Hepatocyte (in vitro differentiated cells): ENCODE measurements around the gene GHR. TPM values are rescaled to one million over a fixed set of nuclear protein-coding genes. Genes with fewer than 3 reads are reported as not detected.

ENCODE experiments used
- DNase-seq: peaks from one replicate; pipeline ENCODE4 v3.0.0-alpha.2; 2016; ENCODE audit warnings: low spot score
- H2AFZ ChIP-seq: fragments of 200-600 bp; sonication (generic); 2 replicates; pipeline ENCODE4 v1.6.0; 2016; ENCODE audit warnings: antibody characterized with exemption, mild to moderate bottlenecking
- H3K27ac ChIP-seq: fragments of 200-600 bp; sonication (generic); 2 replicates; pipeline ENCODE4 v1.5.1; 2016; ENCODE audit warnings: mild to moderate bottlenecking
- H3K27me3 ChIP-seq: fragments of 200-600 bp; sonication (generic); 2 replicates; pipeline ENCODE4 v1.6.1; 2016
- H3K36me3 ChIP-seq: fragments of 200-600 bp; sonication (generic); replicated peaks from 2 replicates; pipeline ENCODE4 v1.5.1; 2016; ENCODE audit warnings: low read depth; ENCODE audit not compliant: insufficient read depth
- H3K4me1 ChIP-seq: fragments of 200-600 bp; sonication (generic); 2 replicates; pipeline ENCODE4 v1.5.1; 2016; ENCODE audit warnings: mild to moderate bottlenecking, moderate library complexity; ENCODE audit not compliant: insufficient read depth
- H3K4me2 ChIP-seq: fragments of 200-600 bp; sonication (generic); 2 replicates; pipeline ENCODE4 v1.6.0; 2016
- H3K4me3 ChIP-seq: fragments of 200-600 bp; sonication (generic); 2 replicates; pipeline ENCODE4 v1.5.1; 2016; ENCODE audit warnings: mild to moderate bottlenecking
- H3K79me2 ChIP-seq: fragments of 200-600 bp; sonication (generic); 2 replicates; pipeline ENCODE4 v1.6.0; 2017; ENCODE audit warnings: mild to moderate bottlenecking
- H3K9me2 ChIP-seq: fragments of 200-600 bp; sonication (generic); replicated peaks from 2 replicates; pipeline ENCODE4 v1.6.0; 2017; ENCODE audit warnings: mild to moderate bottlenecking; ENCODE audit not compliant: insufficient read depth
- H3K9me3 ChIP-seq: fragments of 200-600 bp; sonication (generic); 2 replicates; pipeline ENCODE4 v1.5.1; 2016; ENCODE audit warnings: low read depth, mild to moderate bottlenecking
- H4K20me1 ChIP-seq: fragments of 200-600 bp; sonication (generic); 2 replicates; pipeline ENCODE4 v1.6.0; 2016; ENCODE audit warnings: mild to moderate bottlenecking; ENCODE audit not compliant: insufficient read depth, poor library complexity, severe bottlenecking
- CTCF ChIP-seq: fragments of 200-600 bp; sonication (generic); IDR thresholded peaks from 2 replicates; pipeline ENCODE4 v1.5.1; 2016; ENCODE audit warnings: antibody characterized with exemption, mild to moderate bottlenecking; ENCODE audit not compliant: poor library complexity
- EZH2 ChIP-seq: fragments of 200-600 bp; sonication (generic); IDR thresholded peaks from 2 replicates; pipeline ENCODE4 v1.6.1; 2016; ENCODE audit warnings: antibody characterized with exemption, mild to moderate bottlenecking, borderline replicate concordance
- EZH2phosphoT487 ChIP-seq: fragments of 200-600 bp; sonication (generic); IDR thresholded peaks from one replicate; pipeline ENCODE4 v1.6.1; 2018; ENCODE audit warnings: antibody characterized with exemption, mild to moderate bottlenecking, low read depth, moderate library complexity; ENCODE audit not compliant: unreplicated experiment, severe bottlenecking
- WGBS: methylation state at CpG from one replicate; pipeline ENCODE4 v1.1.6; 2016; ENCODE audit warnings: low lambda C conversion rate; ENCODE audit errors: missing lambda C conversion rate; 5-methylcytosine and 5-hydroxymethylcytosine counted together
- polyA plus RNA-seq: library from polyadenylated mRNA; unstranded; fragments of >200 nt; fragmentation: Nextera tagmentation; extraction: Ambion mirVana; gene quantifications from 2 replicates; pipeline ENCODE4 v1.2.1, GENCODE V29; 2016
- total RNA-seq: library from RNA; depleted of rRNA; stranded (reverse); fragments of >200 nt; gene quantifications from 2 replicates; pipeline ENCODE4 v1.2.3, GENCODE V29; 2014

The GHR gene
- total and polyA plus RNA-seq, 2 experiments from 2014 or later = 14.4 to 24.3 TPM

DNA sequence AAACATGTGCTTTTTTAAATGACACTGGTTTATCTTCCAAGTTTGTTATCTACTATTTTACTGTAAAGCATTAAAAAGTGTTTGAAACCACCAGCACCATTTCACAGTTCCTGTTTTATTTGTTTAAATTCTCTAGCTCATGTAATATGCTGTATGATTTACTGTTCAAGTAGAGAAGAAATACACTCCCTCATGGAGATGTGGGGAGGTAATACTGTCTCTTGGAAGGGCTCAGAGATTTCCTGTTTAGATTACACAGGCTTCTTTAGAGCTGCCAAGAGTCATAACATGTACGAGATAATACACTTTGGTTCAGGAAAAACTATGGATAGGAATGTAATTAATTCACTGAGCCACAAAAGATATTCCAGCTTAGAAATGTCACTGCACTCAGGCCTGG lies 198.4 kb downstream of the GHR start:
- H4K20me1 ChIP-seq = no peaks in the 10 kb centered on the region
- peaks cover 9% of the 10 kb centered on the region for H3K4me1 ChIP-seq
- DNase-seq = no peak
- no peaks in the 10 kb centered on the region for H3K9me3 ChIP-seq
- H3K36me3 ChIP-seq = no peaks in the 10 kb centered on the region
- TF ChIP-seq EZH2phosphoT487 (no peak), CTCF (no peak), EZH2 (no peak)
- H3K27ac ChIP-seq = no peak overlapping the region
- H3K9me2 ChIP-seq = no peaks in the 10 kb centered on the region
- no peak overlapping the region for H3K4me2 ChIP-seq
- H3K27me3 ChIP-seq = no peaks in the 10 kb centered on the region
- no peak overlapping the region for H3K4me3 ChIP-seq
- H3K79me2 ChIP-seq = peaks cover 2% of the 10 kb centered on the region
- 57% methylated on average over 1 of the region's 1 CpG for WGBS
- H2AFZ ChIP-seq = no peak overlapping the region

DNA sequence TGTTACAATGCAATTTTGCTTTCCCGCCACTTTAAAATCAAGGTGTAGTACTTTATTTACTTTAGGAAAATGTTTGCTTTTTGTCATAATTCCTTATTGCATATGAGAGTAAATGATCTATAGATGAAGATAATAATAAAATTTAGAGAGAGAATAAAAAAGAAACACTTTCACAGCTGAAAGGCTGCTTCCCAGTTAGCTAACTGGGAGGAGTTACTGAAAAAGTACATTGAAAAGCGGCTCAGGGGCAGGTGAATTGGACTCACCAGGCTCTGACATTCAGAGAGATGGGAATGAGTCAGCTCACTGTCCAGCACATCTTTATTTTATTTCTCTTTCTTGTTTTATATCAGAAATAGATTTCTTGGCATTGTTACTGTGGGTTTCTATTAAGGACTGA lies 201.7 kb downstream of the GHR start:
- Histone ChIP-seq H3K4me3 (no peak overlapping the region), H3K36me3 (no peaks in the 10 kb centered on the region), H2AFZ (no peak overlapping the region), H3K9me3 (no peaks in the 10 kb centered on the region), H3K9me2 (no peaks in the 10 kb centered on the region), H3K27me3 (no peaks in the 10 kb centered on the region), H3K4me2 (no peak overlapping the region), H3K27ac (no peak overlapping the region), H4K20me1 (no peaks in the 10 kb centered on the region), H3K4me1 (peaks cover 9% of the 10 kb centered on the region), H3K79me2 (peaks cover 2% of the 10 kb centered on the region)
- no peak for DNase-seq
- 94% methylated on average over 2 of the region's 2 CpGs for WGBS
- no peak for TF ChIP-seq CTCF
- no peak for TF ChIP-seq EZH2phosphoT487
- no peak for TF ChIP-seq EZH2

DNA sequence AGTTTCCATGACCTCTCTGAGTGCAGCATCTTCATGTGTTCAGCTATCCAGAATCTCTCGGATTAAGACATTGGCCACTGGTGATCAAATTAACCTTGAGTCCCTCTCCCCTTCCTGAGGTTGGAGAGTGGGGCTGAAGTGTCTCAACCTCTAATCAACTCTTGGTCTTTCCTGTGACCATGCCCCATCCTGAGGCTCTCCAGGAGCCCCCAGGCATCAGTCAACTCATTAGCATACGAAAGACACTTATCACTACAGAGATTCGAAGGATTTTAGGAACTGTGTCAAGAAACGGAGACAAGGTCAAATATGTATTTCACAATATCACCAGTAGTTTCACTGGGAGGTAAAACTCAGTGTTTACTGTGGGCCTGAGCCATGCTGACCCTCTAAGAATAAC lies 203.2 kb downstream of the GHR start:
- TF ChIP-seq CTCF (no peak), EZH2phosphoT487 (no peak), EZH2 (no peak)
- no peaks in the 10 kb centered on the region for H3K79me2 ChIP-seq
- H3K4me3 ChIP-seq = no peak overlapping the region
- H3K4me2 ChIP-seq = no peak overlapping the region
- no peaks in the 10 kb centered on the region for H4K20me1 ChIP-seq
- no peak overlapping the region for H2AFZ ChIP-seq
- no peaks in the 10 kb centered on the region for H3K9me2 ChIP-seq
- H3K36me3 ChIP-seq = no peaks in the 10 kb centered on the region
- no peak overlapping the region for H3K27ac ChIP-seq
- H3K9me3 ChIP-seq = no peaks in the 10 kb centered on the region
- DNase-seq = no peak
- no peaks in the 10 kb centered on the region for H3K27me3 ChIP-seq
- WGBS = 76% methylated on average over 4 of the region's 4 CpGs
- H3K4me1 ChIP-seq = peaks cover 6% of the 10 kb centered on the region

DNA sequence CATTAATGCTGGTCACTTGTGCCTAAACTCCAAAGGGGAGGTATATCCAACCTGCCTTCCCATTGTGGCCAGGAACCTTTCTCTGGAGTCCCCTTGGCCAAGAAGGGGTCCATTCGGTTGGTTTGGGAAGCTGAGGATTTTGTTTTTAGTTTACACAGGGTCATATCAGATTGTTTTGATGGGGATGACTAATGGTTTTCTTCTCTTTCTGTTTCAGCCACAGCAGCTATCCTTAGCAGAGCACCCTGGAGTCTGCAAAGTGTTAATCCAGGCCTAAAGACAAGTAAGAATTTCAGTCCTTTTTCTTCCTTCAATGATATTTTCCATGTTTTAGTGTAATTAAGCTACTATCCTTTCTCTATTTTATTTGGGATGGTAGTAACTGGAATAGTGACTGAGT lies 205.6 kb downstream of the GHR start:
- H3K4me2 ChIP-seq = no peak overlapping the region
- no peaks in the 10 kb centered on the region for H3K36me3 ChIP-seq
- peaks cover 8% of the 10 kb centered on the region for H3K4me1 ChIP-seq
- no peak overlapping the region for H3K27ac ChIP-seq
- no peaks in the 10 kb centered on the region for H3K27me3 ChIP-seq
- DNase-seq = no peak
- H3K79me2 ChIP-seq = no peaks in the 10 kb centered on the region
- H3K9me3 ChIP-seq = no peaks in the 10 kb centered on the region
- no peaks in the 10 kb centered on the region for H4K20me1 ChIP-seq
- H2AFZ ChIP-seq = no peak overlapping the region
- no peaks in the 10 kb centered on the region for H3K9me2 ChIP-seq
- no peak for TF ChIP-seq EZH2phosphoT487
- no peak for TF ChIP-seq EZH2
- TF ChIP-seq CTCF = no peak
- no peak overlapping the region for H3K4me3 ChIP-seq
- 30% methylated on average over 1 of the region's 1 CpG for WGBS
